ENCODE measurements around the gene DDX55.

DDX55 gene

DNA sequence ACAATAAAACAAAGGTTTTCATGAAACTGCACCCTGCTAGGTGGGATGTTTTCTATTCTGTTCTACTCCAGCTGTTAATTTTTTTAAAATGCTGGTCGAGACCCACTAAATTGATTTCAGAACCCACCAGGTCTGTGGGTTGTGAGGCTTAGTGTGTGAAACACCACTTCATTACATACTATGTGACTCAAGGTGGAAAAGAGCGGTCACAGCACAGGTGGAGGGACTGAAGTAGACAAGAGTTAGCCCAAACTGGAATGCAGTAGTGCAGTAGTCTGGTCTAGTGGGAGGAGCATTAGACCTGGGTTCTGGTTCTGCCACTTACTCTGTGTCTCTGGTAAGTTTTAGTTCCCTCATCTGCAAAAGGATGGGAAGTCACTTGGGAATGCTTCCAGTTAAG is 12.2 kb downstream of the DDX55 start:
- no peak for DNase-seq (ENCODE audit: low read depth)
- TF ChIP-seq, protein P1, sequence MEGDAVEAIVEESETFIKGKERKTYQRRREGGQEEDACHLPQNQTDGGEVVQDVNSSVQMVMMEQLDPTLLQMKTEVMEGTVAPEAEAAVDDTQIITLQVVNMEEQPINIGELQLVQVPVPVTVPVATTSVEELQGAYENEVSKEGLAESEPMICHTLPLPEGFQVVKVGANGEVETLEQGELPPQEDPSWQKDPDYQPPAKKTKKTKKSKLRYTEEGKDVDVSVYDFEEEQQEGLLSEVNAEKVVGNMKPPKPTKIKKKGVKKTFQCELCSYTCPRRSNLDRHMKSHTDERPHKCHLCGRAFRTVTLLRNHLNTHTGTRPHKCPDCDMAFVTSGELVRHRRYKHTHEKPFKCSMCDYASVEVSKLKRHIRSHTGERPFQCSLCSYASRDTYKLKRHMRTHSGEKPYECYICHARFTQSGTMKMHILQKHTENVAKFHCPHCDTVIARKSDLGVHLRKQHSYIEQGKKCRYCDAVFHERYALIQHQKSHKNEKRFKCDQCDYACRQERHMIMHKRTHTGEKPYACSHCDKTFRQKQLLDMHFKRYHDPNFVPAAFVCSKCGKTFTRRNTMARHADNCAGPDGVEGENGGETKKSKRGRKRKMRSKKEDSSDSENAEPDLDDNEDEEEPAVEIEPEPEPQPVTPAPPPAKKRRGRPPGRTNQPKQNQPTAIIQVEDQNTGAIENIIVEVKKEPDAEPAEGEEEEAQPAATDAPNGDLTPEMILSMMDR (IDR thresholded peaks at IDR 0.05; ENCODE audit: insufficient read depth, low read depth, low read length, missing control alignments): no peak
- no peak overlapping the region for H3K4me3 ChIP-seq (ENCODE audit: low read depth, low read length)

DNA sequence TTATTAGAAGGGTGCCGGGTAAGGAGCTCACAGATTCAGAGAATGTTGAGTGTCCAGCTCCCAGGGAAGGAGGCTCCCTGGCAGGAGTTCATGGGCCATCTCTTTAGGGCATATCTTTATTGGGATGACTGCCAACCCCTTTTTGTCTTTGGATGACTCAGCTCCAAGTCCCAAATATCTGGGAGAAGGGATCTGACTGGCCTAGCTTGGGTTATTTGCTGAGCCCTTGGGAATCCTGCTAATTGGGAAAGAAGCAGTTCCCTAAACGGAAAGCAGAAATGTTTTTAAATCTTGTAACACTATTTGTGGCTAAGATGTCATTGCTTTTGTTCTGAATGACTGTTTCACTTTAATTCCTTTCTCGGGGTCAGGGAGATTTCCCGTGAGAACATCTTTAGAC is 12.6 kb downstream of the DDX55 start:
- DNase-seq (ENCODE audit: low read depth): no peak
- no peak overlapping the region for H3K4me3 ChIP-seq (ENCODE audit: low read depth, low read length)
- TF ChIP-seq, protein P1 (IDR thresholded peaks at IDR 0.05; ENCODE audit: insufficient read depth, low read depth, low read length, missing control alignments): no peak

DNA sequence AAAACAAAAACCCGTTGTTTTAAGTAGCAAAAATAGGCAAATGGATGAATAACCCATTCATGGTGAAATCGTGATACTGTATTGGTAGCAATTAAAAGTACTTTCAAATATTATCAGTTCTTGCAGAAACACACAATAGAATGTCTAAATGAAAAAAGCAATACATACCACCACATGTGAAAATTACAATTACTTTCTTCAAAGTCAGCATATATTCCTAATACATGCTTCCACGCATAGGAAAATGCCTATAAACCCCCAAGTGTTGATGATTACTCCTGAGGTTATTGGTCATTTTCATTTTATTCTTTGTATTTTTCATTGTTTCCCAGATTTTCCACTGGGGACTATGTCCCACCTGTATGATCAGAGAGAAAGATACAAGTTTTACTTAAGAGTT is 15.2 kb downstream of the DDX55 start:
- no peak overlapping the region for H3K4me3 ChIP-seq (ENCODE audit: low read depth, low read length)
- no peak for DNase-seq (ENCODE audit: low read depth)
- TF ChIP-seq, protein P1 (IDR thresholded peaks at IDR 0.05; ENCODE audit: insufficient read depth, low read depth, low read length, missing control alignments): no peak

DNA sequence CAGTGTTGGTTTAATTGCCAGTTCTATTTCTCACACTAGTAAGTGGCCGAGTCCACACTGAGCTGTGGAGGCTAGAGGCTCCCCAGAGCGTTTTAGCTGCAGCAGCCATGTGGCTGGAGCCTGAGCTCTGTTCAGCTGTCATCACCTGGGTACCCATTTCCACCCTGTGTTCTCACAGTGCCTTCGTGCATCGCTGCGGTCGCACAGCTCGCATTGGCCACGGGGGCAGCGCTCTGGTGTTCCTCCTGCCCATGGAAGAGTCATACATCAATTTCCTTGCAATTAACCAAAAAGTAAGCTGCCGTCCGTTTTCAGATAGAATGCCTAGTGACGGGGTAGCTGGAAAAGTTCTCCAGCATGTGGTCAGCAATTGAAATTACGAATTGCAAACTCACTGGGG is 15.7 kb downstream of the DDX55 start:
- TF ChIP-seq, protein P1 (IDR thresholded peaks at IDR 0.05; ENCODE audit: insufficient read depth, low read depth, low read length, missing control alignments): no peak
- no peak overlapping the region for H3K4me3 ChIP-seq (ENCODE audit: low read depth, low read length)
- no peak for DNase-seq (ENCODE audit: low read depth)

DNA sequence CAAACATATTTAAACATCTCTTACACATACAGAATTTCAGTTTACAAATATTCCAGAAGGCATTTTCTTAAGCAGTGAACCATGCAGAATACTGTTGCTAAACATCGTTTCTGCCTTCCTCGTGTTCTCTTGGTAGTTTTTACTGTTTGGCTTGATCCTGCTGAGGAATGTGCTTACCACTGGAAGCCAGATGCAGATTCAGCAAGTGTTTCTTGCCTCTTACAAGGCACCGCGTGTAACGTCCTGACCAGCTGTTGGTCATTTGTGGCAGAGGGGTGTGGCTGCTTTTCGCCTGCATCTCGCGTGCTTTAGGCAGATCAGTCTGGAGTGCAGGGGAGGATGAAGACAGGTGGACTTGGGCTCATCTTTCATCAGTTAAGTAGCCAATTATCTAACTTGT is 19.2 kb downstream of the DDX55 start:
- TF ChIP-seq, protein P1 (IDR thresholded peaks at IDR 0.05; ENCODE audit: insufficient read depth, low read depth, low read length, missing control alignments): no peak
- H3K4me3 ChIP-seq (ENCODE audit: low read depth, low read length): no peak overlapping the region
- DNase-seq (ENCODE audit: low read depth): no peak

DNA sequence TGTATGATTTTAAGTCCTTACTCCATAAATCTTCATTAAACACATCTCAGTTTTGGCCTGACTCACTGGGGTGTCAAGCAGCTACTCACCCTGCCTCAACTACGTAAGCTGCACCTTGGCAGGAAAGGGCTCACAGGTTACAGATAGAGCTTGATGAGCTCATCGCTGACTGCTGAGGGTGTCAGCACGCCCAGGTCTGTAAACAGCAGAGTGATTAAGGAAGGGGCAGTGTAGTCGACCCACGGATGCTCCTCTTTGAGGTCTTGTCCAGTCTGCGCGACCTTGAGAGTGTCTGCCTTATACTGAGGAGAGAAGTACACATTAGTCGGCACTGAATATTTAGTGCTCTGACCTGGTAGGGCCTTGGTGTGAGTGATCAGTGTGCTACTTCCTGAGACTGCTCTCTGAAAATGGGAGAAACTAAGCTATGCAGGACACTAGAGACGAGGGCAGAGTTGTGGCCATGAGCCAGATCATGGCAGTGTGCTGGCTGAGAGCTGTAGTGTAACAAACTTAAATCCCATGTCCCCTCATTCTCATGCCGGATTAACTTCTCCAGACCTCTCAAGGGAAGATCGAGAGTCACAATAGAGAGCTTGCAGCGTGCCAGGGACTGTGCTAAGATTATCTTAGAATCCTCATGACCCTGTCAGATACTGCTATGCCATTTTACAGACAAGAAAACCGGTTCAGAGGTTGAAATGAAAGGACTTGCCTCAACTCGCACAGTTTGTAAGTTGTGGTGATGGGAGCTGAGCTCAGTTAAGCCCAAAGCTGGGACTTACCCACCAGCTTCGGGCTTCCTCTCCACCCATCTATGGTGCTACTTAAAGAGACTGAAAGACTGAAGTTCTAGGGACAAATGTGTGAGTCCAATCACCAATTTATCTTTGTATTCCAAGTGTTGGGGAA is 20.0 kb downstream of the DDX55 start:
- no peak overlapping the region for H3K4me3 ChIP-seq (ENCODE audit: low read depth, low read length)
- TF ChIP-seq, protein P1 (IDR thresholded peaks at IDR 0.05; ENCODE audit: insufficient read depth, low read depth, low read length, missing control alignments): no peak
- DNase-seq (ENCODE audit: low read depth): no peak

Measured in GM12865 (cell line).